GM18907 (cell line): Measurements from ENCODE around the gene GLYR1.

Experiments
- ATAC-seq: cut with Tn5 transposase; IDR thresholded peaks from one replicate; pipeline ENCODE4 v1.9.1; 2021; ENCODE audit warnings: mild to moderate bottlenecking, moderate library complexity; ENCODE audit not compliant: unreplicated experiment

Gene GLYR1

DNA sequence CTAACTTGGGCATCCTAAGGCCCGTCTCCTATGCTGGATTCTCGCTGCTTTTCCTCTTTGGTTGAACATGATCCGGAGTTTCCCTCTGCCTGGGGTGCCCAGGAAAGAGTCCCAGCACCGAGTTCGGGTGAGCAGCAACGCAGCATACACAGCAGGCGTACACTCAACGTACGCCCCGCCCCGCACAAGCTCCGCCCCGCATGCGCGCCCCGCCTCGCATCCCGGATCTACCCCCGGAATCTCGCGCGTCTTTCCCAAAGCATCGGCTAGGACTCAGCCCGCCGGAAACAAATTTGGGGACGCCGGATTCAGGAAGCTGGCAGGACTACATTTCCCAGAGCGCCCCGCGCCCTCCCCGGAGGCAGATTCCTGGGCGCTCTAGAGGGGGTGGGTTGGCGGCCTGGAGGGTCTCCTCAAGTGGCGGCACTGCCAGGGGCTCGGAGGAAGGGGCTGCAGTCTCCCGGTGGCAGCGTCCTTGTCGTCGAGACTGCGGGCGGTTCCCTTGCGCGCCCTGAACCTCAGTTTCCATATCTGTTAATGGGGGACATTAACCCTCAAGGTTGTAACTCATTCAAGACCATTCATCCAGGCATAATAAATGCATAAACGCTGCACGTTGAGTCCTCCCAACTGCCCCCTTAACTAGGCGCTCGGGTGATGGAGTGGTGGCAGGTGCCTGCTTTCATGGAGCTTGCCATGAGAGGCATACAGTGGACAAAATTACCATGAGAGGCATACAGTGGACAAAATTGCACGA lies 78.4 kb downstream of the GLYR1 start:
- ATAC-seq, result peak; percentile 73

DNA sequence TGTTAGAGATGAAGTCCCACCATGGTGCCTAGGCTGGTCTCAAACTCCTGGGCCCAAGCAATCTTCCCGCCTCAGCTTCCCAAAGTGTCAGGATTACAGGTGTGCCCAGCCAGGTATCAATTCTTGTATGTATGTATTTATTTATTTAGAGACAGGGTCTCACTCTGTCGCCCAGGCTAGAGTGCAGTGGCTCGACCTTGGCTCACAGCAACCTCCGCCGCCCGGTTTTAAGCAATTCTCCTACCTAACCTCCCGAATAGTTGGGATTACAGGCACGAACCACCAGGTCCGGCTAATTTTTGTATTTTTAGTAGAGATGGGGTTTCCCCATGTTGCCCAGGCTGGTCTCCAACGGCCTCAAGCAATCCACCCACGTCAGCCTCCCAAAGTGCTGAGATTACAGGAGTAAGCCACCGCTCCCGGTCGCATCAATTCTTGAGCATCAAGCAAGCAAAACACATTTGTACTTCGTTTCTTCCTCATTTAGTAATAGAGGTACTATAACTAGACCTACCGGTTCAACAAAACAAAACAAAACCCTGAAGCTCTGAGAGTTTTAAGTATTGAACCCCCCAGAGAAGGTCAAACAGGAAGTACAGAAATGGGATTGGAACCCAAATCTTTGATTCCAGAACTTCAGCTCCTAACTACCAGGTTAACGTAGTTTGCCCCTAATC lies 79.1 kb downstream of the GLYR1 start:
- no peak for ATAC-seq

DNA sequence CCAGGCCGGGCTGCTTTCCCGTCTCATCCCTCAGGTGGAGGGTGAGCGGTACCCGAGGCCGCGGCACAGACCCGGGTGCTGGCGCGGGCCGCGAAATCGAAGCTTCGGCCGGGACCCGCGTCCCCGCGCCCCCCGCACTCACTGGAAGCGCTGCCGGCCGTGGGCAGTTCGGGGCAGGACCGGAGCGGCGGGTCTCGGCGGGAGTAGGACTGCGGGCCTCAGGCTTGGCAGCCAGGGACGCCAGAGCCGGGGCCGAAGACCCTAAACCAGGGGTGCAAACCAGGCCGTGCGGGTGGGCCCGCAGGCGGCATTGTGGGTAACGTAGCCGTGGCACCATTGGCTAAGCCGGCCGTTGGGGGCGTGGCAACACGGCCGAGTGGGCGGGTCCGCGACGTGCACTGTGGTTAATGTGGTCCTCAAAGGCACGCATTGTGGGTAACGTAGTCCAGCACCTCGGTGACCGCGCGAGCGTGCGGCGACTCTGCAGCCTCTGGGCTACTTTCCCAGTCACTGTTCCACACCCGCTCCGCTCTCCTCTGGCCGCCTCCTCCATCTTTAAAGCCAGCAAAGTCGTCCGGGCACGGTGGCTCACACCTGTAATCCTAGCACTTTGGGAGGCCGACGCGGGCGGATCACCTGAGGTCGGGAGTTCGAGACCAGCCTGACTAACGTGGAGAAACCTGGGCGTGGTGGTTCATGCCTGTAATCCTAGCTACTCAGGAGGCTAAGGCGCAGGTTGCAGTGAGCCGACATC lies 80.0 kb downstream of the GLYR1 start, which contains the start of gene ZNF500:
Gene ZNF500, minus strand, starts transcription at position 288 of the 754 bp plus-strand sequence. CDS start 1,184 bp downstream, outside the sequence.
- peak; percentile 87 for ATAC-seq

DNA sequence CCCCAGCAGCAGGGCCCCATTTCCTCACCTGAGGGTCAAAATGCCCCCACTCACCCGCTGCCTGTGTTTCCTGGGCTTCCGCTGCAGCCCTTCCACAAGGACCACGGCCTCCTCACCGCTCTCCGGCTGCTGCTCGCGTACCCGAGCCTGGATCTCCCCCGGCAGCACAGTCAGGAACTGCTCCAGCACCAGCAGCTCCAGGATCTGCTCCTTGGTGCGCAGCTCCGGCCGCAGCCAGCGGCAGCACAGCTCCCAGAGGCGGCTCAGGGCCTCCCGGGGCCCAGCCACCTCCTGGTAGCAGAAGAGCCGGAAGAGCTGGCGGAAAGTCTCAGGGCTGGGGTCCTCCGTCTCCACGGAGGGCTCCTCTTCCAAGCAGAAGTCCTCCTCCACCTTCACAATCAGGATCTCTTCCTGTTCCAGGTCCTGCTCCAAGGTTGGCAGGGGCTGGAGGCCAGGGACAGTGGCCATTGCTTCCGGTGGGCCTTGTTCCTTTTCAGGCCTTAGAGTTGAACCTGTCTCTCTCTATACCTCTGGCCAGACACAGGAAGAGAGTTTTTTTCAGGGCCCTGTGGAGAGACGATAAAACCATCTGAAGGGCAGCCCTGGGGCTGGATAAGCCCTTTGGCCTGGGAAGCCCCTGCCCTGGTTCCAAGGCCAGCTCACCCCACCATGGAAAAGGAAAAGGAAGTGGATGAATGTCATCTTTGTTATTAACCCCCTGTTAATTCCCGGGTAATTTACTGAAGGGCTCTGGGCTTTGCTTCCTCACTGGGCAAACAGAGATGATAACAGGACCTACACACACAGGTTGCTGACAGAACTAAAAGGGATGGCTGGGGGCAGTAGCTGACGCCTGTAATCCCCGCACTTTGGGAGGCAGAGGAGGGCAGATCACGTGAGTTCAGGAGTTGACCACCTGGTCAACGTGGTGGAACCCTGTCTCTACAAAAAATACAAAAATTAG lies 81.3 kb downstream of the GLYR1 start:
- ATAC-seq, result no peak

DNA sequence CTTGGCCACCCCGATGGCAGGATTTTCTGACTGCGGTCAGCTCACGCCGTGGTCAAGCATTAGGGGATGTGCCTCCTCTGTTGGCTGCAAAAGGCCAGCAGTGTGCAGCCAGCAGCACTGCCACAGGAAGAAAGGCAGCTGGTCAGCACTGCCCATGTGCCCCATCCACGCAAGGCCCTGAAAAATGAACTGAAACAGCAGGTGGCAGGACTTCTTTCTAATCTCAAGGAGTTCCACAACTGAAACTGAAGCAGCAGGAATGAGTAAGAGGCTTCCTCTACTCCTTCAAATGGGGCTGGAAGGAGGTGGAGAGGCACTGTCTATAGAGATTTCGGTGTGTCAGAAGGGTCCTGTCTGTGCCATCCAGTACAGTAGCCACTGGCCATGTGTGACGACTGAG lies 83.3 kb downstream of the GLYR1 start:
- no peak for ATAC-seq

DNA sequence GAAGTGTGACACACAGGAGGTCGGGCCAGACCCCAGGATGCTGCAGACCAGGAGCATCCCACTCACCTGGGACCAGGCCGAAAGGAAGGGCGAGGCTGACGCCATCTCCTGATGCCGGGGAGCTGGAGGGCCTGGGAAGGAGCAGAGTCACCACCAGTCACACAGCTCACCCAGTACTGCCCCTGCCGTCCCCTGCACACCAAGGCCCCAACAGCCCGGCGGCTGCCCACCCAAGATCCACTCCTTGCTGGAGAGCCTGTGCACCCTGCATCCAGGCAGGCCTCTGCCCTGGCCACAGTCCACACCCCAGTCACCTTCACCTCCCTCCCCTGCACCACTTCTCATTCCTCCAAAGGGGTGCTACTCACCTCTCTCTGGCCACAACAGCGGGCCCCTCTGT lies 84.9 kb downstream of the GLYR1 start:
- no peak for ATAC-seq

DNA sequence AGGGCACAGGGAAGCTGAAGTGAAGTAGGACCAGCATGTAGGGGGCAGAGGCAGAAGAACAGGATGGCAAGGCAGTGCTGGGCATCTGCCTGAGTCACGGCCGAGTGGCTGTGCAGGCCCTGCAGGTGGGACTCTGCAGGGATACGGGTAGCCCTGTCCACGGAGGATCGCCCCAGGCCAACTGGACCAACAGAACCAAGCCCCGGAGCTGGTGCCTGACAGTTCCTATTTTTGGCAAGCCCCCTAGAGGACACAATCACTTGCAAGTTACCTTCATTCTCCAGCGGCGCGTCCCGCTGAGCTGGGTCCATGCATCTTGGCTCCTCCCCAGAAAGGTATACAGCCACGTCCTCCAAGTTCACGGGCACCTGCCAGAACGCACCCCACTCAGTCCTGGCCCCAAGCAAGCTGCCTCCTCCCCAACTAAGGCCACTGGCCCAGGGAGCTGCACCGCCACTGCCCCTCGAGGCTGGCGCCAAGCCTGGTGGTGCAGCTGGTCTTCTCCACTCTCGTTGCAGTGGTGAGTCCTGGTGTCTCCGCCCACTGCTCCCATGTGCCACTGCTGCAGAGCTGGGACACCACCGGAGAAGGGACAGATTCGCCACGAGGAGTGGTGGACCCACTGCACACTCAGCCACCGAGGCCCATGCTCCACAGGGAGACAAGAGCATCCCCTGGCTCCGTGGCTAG lies 86.7 kb downstream of the GLYR1 start:
- no peak for ATAC-seq

DNA sequence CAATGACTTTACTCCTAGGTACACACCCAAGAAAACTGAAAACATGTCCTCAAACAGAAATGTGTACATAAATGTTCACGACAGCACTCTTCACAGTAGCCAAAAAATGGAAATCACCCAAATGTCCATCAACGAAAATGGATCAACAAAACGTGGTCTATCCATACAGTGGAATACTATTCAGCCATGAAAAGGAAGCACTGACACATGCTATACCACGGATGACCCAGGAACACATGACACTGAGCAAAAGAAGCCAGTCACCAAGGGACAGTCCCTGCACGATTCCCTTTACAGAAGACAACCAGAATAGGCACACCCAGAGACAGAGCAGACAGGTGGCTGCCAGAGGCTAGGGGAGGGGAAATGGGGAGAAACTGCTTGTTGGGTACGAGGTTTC lies 91.4 kb downstream of the GLYR1 start:
- ATAC-seq, result no peak

DNA sequence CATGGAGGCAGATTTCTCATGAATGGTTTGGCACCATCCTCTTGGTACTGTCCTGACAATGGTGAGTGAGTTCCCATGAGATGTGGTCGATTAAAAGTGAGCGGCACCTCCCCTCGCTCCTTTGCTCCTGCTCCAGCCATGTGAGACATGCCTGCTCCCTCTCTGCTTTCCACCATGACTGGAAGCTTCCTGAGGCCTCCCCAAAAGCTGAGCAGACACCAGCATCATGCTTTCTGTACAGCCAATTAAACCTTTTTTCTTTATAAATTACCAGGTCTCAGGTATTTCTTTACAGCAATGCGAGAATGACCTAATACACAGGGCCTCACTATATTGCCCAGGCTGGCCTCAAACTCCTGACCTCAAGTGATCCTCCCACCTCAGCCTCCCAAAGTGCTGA lies 92.2 kb downstream of the GLYR1 start:
- no peak for ATAC-seq

DNA sequence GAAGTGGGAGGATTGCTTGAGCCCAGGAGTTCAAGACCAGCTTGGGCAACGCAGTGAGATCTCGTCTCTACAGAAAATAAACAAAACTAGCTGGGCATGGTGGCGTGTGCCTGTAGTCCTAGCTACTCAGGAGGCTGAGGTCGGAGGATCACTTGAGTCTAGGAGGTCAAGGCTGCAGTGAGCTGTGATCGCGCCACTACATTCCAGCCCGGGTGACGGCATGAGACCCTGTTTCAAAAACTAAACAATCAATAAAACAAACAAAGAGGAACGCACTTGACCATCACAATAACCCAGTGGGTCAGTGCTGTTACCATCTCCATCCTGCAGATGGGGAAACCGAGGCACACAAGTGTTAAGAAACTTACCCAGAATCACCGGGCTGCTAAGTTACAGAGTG lies 93.9 kb downstream of the GLYR1 start:
- ATAC-seq, result no peak
